Bronchial epithelial cell (primary cell): ENCODE results near the gene NANOS3. TPM values are rescaled to one million over a fixed set of nuclear protein-coding genes. Genes with fewer than 3 reads are reported as not detected.

ENCODE experiments used
- DNase-seq: peaks from one replicate; pipeline ENCODE4 v3.0.0-alpha.2; 2010; ENCODE audit warnings: low read depth
- FAIRE-seq: peaks from 2 replicates; lab custom pipeline; 2011; peaks lifted over from hg19 to GRCh38; lab: Jason Lieb, UNC
- H3K27me3 ChIP-seq: 2 replicates; pipeline ENCODE4 v1.5.1; 2011; ENCODE audit warnings: low read length; ENCODE audit not compliant: control insufficient read depth, insufficient read depth
- H3K36me3 ChIP-seq: 2 replicates; pipeline ENCODE4 v1.5.1; 2011; ENCODE audit warnings: low read length; ENCODE audit not compliant: control insufficient read depth, insufficient read depth
- H3K4me3 ChIP-seq: 2 replicates; pipeline ENCODE4 v1.5.1; 2011; ENCODE audit warnings: mild to moderate bottlenecking, low read depth, low read length, control low read depth
- total RNA-seq: library from RNA; depleted of rRNA; stranded (reverse); fragments of >200 nt; gene quantifications from 2 replicates; pipeline ENCODE4 v1.2.1, GENCODE V29; 2014
- TF ChIP-seq, protein P1 (sequence below): IDR thresholded peaks from 2 replicates; pipeline ENCODE4 v1.5.1; 2011; ENCODE audit warnings: mild to moderate bottlenecking, moderate library complexity, low read length, control low read depth, inconsistent platforms; ENCODE audit not compliant: insufficient read depth, severe bottlenecking

Gene NANOS3
- total RNA-seq, 1 donor from 2014 or later: 0.53 TPM

DNA sequence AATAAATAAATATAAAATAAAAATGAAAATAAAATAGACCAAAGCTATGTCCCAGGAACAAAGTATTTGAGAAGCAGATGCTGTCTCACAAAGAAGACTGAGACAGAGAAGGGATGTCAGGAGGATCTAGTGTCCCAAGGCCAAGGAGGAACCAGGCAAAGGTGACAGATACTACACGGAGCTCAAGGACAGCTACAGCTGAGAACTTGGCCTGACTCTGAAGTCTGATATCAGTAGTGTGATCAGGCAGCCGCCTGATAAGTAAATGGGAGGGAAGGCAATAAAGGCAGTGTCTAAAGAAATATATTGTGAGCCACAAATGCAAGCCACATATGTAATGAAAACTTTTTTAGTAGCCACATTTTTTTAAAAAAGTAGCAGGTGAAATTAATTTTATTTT is 20.4 kb upstream of the NANOS3 start:
- no peaks in the 10 kb centered on the region for H3K36me3 ChIP-seq
- no peaks in the 10 kb centered on the region for H3K27me3 ChIP-seq
- no peak overlapping the region for H3K4me3 ChIP-seq
- TF ChIP-seq, protein P1, sequence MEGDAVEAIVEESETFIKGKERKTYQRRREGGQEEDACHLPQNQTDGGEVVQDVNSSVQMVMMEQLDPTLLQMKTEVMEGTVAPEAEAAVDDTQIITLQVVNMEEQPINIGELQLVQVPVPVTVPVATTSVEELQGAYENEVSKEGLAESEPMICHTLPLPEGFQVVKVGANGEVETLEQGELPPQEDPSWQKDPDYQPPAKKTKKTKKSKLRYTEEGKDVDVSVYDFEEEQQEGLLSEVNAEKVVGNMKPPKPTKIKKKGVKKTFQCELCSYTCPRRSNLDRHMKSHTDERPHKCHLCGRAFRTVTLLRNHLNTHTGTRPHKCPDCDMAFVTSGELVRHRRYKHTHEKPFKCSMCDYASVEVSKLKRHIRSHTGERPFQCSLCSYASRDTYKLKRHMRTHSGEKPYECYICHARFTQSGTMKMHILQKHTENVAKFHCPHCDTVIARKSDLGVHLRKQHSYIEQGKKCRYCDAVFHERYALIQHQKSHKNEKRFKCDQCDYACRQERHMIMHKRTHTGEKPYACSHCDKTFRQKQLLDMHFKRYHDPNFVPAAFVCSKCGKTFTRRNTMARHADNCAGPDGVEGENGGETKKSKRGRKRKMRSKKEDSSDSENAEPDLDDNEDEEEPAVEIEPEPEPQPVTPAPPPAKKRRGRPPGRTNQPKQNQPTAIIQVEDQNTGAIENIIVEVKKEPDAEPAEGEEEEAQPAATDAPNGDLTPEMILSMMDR: no peak
- no peak for FAIRE-seq
- DNase-seq: no peak

DNA sequence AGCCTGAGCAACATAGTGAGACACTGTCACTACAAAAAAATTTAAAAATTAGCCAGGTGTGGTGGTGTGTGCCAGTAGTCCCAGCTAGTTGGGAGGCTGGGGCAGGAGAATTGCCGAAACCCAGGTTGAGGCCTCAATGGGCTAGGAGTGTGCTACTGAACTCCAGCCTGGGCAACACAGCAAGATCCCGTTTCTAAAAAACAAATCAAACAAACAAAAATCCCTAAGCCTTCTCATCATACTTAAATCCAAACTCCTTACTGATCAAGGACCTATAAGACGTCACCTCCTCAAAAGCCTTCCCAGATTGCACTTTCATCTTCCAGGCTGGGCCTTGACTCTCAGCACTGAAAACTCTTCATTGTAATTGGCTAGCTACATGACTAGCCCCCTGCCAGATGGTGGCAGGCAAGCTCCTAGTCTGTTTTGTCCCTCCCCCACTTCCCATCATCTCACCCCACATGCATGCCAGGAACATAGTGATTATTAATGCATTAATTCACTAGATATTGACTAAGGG is 17.5 kb upstream of the NANOS3 start:
- H3K4me3 ChIP-seq: no peak overlapping the region
- FAIRE-seq (no peak), DNase-seq (no peak)
- H3K27me3 ChIP-seq: no peaks in the 10 kb centered on the region
- TF ChIP-seq, protein P1: no peak
- no peaks in the 10 kb centered on the region for H3K36me3 ChIP-seq

DNA sequence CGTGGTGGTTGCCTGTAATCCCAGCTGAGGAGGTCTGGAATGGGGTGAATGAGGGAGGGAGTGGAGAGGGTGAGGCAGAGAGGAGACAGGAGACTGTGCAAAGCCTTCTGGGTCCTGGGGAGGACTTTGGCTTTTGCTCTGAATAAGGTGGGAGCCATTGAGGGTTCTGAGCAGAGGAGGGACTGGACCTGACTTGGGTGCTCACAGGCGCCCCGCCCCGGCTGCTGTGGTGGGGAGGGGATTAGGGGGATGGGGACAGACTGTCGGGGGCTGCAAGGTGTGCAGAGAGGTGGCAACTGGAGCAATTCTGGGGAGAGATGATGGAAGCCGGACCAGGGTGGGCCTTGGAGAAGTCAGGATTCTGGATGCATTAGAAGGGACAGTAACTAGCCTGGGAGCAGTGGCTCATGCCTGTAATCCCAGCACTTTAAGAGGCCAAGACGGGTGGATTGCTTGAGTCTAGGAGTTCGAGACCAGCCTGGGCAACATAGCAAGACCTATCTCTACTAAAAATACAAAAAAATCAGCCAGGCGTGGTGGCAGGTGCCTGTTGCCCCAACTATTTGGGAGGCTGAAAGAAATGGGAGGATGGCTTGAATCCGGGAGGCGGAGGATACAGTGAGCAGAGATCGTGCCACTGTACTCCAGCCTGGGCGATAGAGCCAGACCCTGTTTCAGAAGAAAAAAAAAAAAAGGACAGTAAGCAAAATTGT is 16.1 kb upstream of the NANOS3 start:
- Histone ChIP-seq H3K4me3 (no peak overlapping the region), H3K27me3 (no peaks in the 10 kb centered on the region), H3K36me3 (no peaks in the 10 kb centered on the region)
- no peak for FAIRE-seq
- no peak for DNase-seq
- TF ChIP-seq, protein P1: no peak

DNA sequence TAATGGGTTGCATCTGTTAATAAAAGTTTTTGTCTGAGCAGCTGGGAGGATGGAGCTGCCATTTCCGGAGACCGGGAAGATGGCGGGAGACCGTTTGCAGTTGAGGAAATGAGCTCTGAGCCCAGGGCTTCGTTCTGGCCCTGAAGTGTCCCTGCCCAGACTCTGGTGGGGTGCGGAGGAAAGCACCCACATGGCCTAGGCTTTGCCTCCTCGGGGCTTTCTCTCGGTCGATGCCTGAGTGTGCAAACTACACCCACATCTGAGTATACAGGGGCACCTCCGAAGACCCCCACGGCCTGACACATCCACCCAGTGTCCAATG is 15.6 kb upstream of the NANOS3 start:
- FAIRE-seq (no peak), DNase-seq (no peak)
- no peak overlapping the region for H3K4me3 ChIP-seq
- TF ChIP-seq, protein P1: no peak
- no peaks in the 10 kb centered on the region for H3K36me3 ChIP-seq
- H3K27me3 ChIP-seq: peaks cover 5% of the 10 kb centered on the region

DNA sequence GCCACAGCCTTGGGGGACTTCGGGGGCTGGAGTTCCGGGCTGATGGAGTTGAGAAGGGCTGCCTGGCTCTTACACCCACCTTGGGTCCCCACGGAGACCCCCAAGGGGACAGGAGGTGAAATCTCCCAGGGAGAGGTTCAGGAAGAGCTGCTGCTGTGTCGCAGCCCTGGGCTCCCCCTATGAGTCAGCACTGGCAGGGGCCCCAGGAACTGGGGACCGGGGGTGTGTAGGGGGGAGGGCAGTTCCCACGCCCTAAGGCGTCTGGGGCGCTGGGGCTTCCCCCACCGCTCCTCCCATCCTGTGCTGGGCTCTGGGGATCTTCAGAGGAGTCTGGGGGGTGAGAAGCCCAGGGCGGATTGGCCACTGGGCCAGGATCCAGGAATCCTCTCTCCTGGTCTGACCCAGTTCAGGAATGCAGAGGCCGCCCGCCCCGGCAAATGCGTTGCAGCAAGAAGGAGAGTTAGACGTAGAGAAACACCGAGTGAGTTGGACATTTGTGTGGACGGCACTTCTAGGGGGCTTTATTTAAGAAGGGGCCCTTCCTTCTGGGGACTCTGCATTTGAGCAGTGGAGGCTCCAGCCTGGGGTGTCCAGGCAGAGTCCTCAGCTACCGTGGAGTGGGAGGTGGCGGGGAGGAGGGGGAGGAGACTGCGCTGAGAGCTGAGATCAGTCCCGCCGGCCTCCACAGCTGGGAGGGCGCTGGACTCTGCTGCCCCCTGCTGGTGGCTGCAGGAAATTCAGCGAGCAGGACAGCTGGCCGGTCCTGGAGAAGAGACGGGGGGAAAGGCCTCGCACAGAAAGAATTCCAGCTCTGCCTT is 15.0 kb upstream of the NANOS3 start:
- FAIRE-seq (no peak), DNase-seq (peak; percentile 78)
- Histone ChIP-seq H3K36me3 (no peaks in the 10 kb centered on the region), H3K27me3 (peaks cover 7% of the 10 kb centered on the region), H3K4me3 (peak overlapping the region; percentile 45)
- TF ChIP-seq, protein P1: peak; percentile 93
